ENCODE results near the gene GALNT2. TPM values are rescaled to one million over a fixed set of nuclear protein-coding genes. Genes with fewer than 3 reads are reported as not detected.

GALNT2 gene
- total and polyA plus RNA-seq, 10 of the 15 experiments (the other 5 are each of a cell fraction or from before 2014, with no cell fraction given): 0.52 to 27.7 (median 16.3) TPM

- TF ChIP-seq PRDM15 (CRISPR knock-in tag; IDR thresholded peaks at IDR 0.05) (no peak), E4F1 (IDR thresholded peaks at IDR 0.05; ENCODE audit: borderline replicate concordance, partially characterized antibody) (no peak), SREBF2 (IDR thresholded peaks at IDR 0.05; ENCODE audit: low read length) (no peak)
Measured at GRCh38 chr1:230052018-230052417, 15.0 kb upstream of the GALNT2 start (continued).

GRCh38 chr1:230052665-230053064 is 14.4 kb upstream of the GALNT2 start:
- no peak overlapping the region for H3K4me2 ChIP-seq (ENCODE audit: control insufficient read depth, insufficient read depth)
- no TSS peak for BruUV-seq (replicated peaks)
- ATAC-seq: no peak
- WGBS (ENCODE audit: insufficient coverage, insufficient replicate concordance, low lambda C conversion rate, missing lambda C conversion rate): 40% methylated on average over 5 of the region's 5 CpGs
- RAD21 ChIA-PET (ENCODE audit: unreplicated experiment): no interaction called here
- intact Hi-C loops (cut with micrococcal nuclease; ENCODE audit: unreplicated experiment) (no loop called here), in situ Hi-C loops (cut with MboI) (no loop called here)
- no peak overlapping the region for H2AFZ ChIP-seq (ENCODE audit: control insufficient read depth, low read depth, low read length)
- no peak overlapping the region for H3K4me3 ChIP-seq
- no peaks in the 10 kb centered on the region for H3K9me3 ChIP-seq (replicated peaks; ENCODE audit: control insufficient read depth, insufficient read depth, low read length)
- no peak overlapping the region for H3K27ac ChIP-seq (ENCODE audit: control insufficient read depth, insufficient read depth)
- no peaks in the 10 kb centered on the region for H4K20me1 ChIP-seq (ENCODE audit: control insufficient read depth, insufficient read depth)
- POLR2A ChIA-PET: no interaction called here
- no peaks in the 10 kb centered on the region for H3K4me1 ChIP-seq (ENCODE audit: control insufficient read depth, insufficient read depth, low read length)
- SMC1A ChIA-PET (ENCODE audit: uncharacterized antibody, unreplicated experiment): no interaction called here
- no peak overlapping the region for H3K9ac ChIP-seq (ENCODE audit: control insufficient read depth, insufficient read depth, low read length)
- H3K36me3 ChIP-seq (ENCODE audit: control insufficient read depth in 2 of 2, insufficient read depth in 2 of 2, low read length in 1 of 2): no peaks in the 10 kb centered on the region
- H3K79me2 ChIP-seq (ENCODE audit: control insufficient read depth, insufficient read depth, low read length): no peaks in the 10 kb centered on the region
- no peak for FAIRE-seq
- peaks cover 0 to 1% of the 10 kb centered on the region in 2 experiments; a peak in 2 of 4 replicates for H3K27me3 ChIP-seq (replicated peaks in 1 of 2; ENCODE audit: control insufficient read depth in 2 of 2, insufficient read depth in 2 of 2, low read length in 1 of 2)
- CTCF ChIA-PET: interaction anchor here (1.2 kb wide), 1 partner anchor 251 kb away, joined by 3 read pairs; no protein-coding TSS in a partner anchor
- no peak for TF ChIP-seq ZNF207 (IDR thresholded peaks at IDR 0.05; ENCODE audit: borderline replicate concordance)
- DNase-seq (ENCODE audit: low read depth, low spot score): no peak
